Ectodermal cell (in vitro differentiated cells): ENCODE data around the gene SORT1.
"Not testable (repeated sequence)": the region's sequence is repeated elsewhere in the genome, so short reads cannot be mapped to it uniquely, and the experiment has no call there.

ENCODE experiments used
- H3K27ac ChIP-seq: 2 replicates; pipeline ENCODE4 v1.7.0; 2013; ENCODE audit warnings: mild to moderate bottlenecking, low read depth, low read length; ENCODE audit not compliant: insufficient read depth, poor library complexity, severe bottlenecking
- H3K27me3 ChIP-seq: 2 replicates; pipeline ENCODE4 v1.7.0; 2013; ENCODE audit warnings: mild to moderate bottlenecking, low read length; ENCODE audit not compliant: insufficient read depth, control insufficient read depth, poor library complexity, severe bottlenecking
- H3K36me3 ChIP-seq: one replicate; pipeline ENCODE4 v1.7.0; 2013; ENCODE audit warnings: low read length; ENCODE audit not compliant: control insufficient read depth, insufficient read depth
- H3K4me1 ChIP-seq: one replicate; pipeline ENCODE4 v1.7.0; 2013; ENCODE audit warnings: low read length; ENCODE audit not compliant: control insufficient read depth, insufficient read depth
- H3K4me3 ChIP-seq: 2 replicates; pipeline ENCODE4 v1.7.0; 2013; ENCODE audit warnings: low read depth, low read length, control low read depth; ENCODE audit not compliant: insufficient read depth
- H3K9me3 ChIP-seq: 2 replicates; pipeline ENCODE4 v1.7.0; 2013; ENCODE audit warnings: mild to moderate bottlenecking, low read length, moderate library complexity; ENCODE audit not compliant: control insufficient read depth
- WGBS, 2 experiments: methylation state at CpG; one replicate each; pipeline ENCODE4 v1.1.7; 2013; ENCODE audit warnings: missing lambda C conversion rate in 2 of 2; 5-methylcytosine and 5-hydroxymethylcytosine counted together

Gene SORT1

GRCh38 chr1:109396871-109397580 is 692 bp downstream of the SORT1 start:
- peak overlapping the region; percentile 52 for H3K4me3 ChIP-seq
- H3K4me1 ChIP-seq: peaks cover 25% of the 10 kb centered on the region
- WGBS, 2 experiments: 4 to 5% methylated on average over 46 of the region's 46 CpGs
- H3K27ac ChIP-seq: no peak overlapping the region
- H3K27me3 ChIP-seq: peaks cover 10% of the 10 kb centered on the region
- H3K9me3 ChIP-seq: no peaks in the 10 kb centered on the region
- H3K36me3 ChIP-seq: peaks cover 4% of the 10 kb centered on the region

- H3K4me3 ChIP-seq: peak overlapping the region; percentile 52
- WGBS, 2 experiments: 69 to 81% methylated on average over 2 of the region's 2 CpGs
Measured at GRCh38 chr1:109396513-109396839, 1.2 kb downstream of the SORT1 start.

GRCh38 chr1:109395602-109396512 is 1.9 kb downstream of the SORT1 start:
- WGBS, 2 experiments: 72 to 83% methylated on average over 5 of the region's 5 CpGs
- peaks cover 10% of the 10 kb centered on the region for H3K27me3 ChIP-seq
- H3K27ac ChIP-seq: no peak overlapping the region
- peaks cover 32% of the 10 kb centered on the region for H3K4me1 ChIP-seq
- no peak overlapping the region for H3K4me3 ChIP-seq
- H3K36me3 ChIP-seq: no peaks in the 10 kb centered on the region
- no peaks in the 10 kb centered on the region for H3K9me3 ChIP-seq

More at GRCh38 chr1:109396513-109396839, 1.2 kb downstream of the SORT1 start:
- Histone ChIP-seq H3K4me1 (peaks cover 27% of the 10 kb centered on the region), H3K27ac (no peak overlapping the region), H3K27me3 (peaks cover 10% of the 10 kb centered on the region), H3K36me3 (peaks cover 4% of the 10 kb centered on the region), H3K9me3 (no peaks in the 10 kb centered on the region)

- not testable (repeated sequence) for H3K4me3 ChIP-seq, H3K36me3 ChIP-seq, H3K27ac ChIP-seq, H3K9me3 ChIP-seq, H3K27me3 ChIP-seq
- H3K4me1 ChIP-seq: peaks cover 32% of the 10 kb centered on the region
- 86 to 90% methylated on average over 8 of the region's 8 CpGs for WGBS, 2 experiments
Measured at GRCh38 chr1:109395282-109395599, 2.5 kb downstream of the SORT1 start.

GRCh38 chr1:109394591-109395281 is 3.0 kb downstream of the SORT1 start:
- H3K4me1 ChIP-seq: peaks cover 32% of the 10 kb centered on the region
- peaks cover 10% of the 10 kb centered on the region for H3K27me3 ChIP-seq
- 86 to 98% methylated on average over 4 to 5 of the region's 5 CpGs for WGBS, 2 experiments
- no peaks in the 10 kb centered on the region for H3K36me3 ChIP-seq
- H3K27ac ChIP-seq: no peak overlapping the region
- no peak overlapping the region for H3K4me3 ChIP-seq
- H3K9me3 ChIP-seq: no peaks in the 10 kb centered on the region

GRCh38 chr1:109393617-109394233 is 4.0 kb downstream of the SORT1 start:
- no peak overlapping the region for H3K4me3 ChIP-seq
- peaks cover 10% of the 10 kb centered on the region for H3K27me3 ChIP-seq
- peaks cover 26% of the 10 kb centered on the region for H3K4me1 ChIP-seq
- H3K36me3 ChIP-seq: no peaks in the 10 kb centered on the region
- H3K27ac ChIP-seq: no peak overlapping the region
- WGBS, 2 experiments: 100% methylated on average over 1 of the region's 2 CpGs; no CpG with 5 or more reads in 1 of the 2 experiments
- H3K9me3 ChIP-seq: no peaks in the 10 kb centered on the region

GRCh38 chr1:109392788-109393616 is 4.7 kb downstream of the SORT1 start:
- H3K27me3 ChIP-seq: peaks cover 10% of the 10 kb centered on the region
- H3K36me3 ChIP-seq: no peaks in the 10 kb centered on the region
- H3K4me3 ChIP-seq: no peak overlapping the region
- H3K4me1 ChIP-seq: peaks cover 21% of the 10 kb centered on the region
- WGBS, 2 experiments: 62 to 74% methylated on average over 10 of the region's 10 CpGs
- peak overlapping the region; percentile 21 for H3K27ac ChIP-seq
- no peaks in the 10 kb centered on the region for H3K9me3 ChIP-seq

- peaks cover 10% of the 10 kb centered on the region for H3K27me3 ChIP-seq
- H3K4me3 ChIP-seq: no peak overlapping the region
- peaks cover 21% of the 10 kb centered on the region for H3K4me1 ChIP-seq
- H3K9me3 ChIP-seq: no peaks in the 10 kb centered on the region
- WGBS, 2 experiments: 53 to 54% methylated on average over 4 of the region's 4 CpGs
- H3K36me3 ChIP-seq: no peaks in the 10 kb centered on the region
- no peak overlapping the region for H3K27ac ChIP-seq
Measured at GRCh38 chr1:109392037-109392787, 5.5 kb downstream of the SORT1 start.

GRCh38 chr1:109391626-109392025 is 6.1 kb downstream of the SORT1 start:
- H3K36me3 ChIP-seq: no peaks in the 10 kb centered on the region
- H3K4me3 ChIP-seq: no peak overlapping the region
- no peaks in the 10 kb centered on the region for H3K9me3 ChIP-seq
- peaks cover 4% of the 10 kb centered on the region for H3K27me3 ChIP-seq
- peaks cover 21% of the 10 kb centered on the region for H3K4me1 ChIP-seq
- H3K27ac ChIP-seq: no peak overlapping the region
